HCT116 (cell line): ENCODE measurements around the gene ARL4C. TPM values are rescaled to one million over a fixed set of nuclear protein-coding genes. Genes with fewer than 3 reads are reported as not detected.

Experiments used
- ATAC-seq: fragments of 200-7000 bp; cut with Tn5 transposase; 2 replicates; pipeline ENCODE4 v1.9.1; 2020; ENCODE audit warnings: mild to moderate bottlenecking, moderate library complexity
- BruUV-seq: library from RNA; stranded (reverse); fragments of 400-500 nt; replicated peaks from 2 replicates; lab custom pipeline; 2021; lab: Mats Ljungman, UMichigan
- CTCF ChIA-PET: fragments of 300-600 bp; sonication (Branson Sonifier 250); formaldehyde crosslinking; loops from one replicate; lab custom pipeline; 2021; ENCODE audit warnings: antibody characterized with exemption; lab: Charles Lee
- POLR2A ChIA-PET: fragments of 300-600, 350-600 bp; sonication (Branson Sonifier 250); formaldehyde crosslinking; loops from one replicate; lab custom pipeline; 2021; ENCODE audit warnings: antibody characterized with exemption; lab: Charles Lee
- RAD21 ChIA-PET, 2 experiments: fragments of 300-600 bp; sonication (Branson Sonifier 250); formaldehyde crosslinking; loops; one replicate each; lab custom pipeline; 2023; ENCODE audit warnings: low total read pairs in 2 of 2; ENCODE audit not compliant: uncharacterized antibody in 2 of 2, unreplicated experiment in 2 of 2, low non-redundant PET in 1 of 2; lab: Charles Lee
- DNase-seq: peaks from one replicate; pipeline ENCODE4 v3.0.0-alpha.2; 2010; ENCODE audit warnings: low read depth, low spot score
- H2AFZ ChIP-seq: fragments of 200-600 bp; shearing (Covaris generic), sonication (generic); 2 replicates; pipeline ENCODE4 v1.6.1; 2017; ENCODE audit warnings: low read depth, mixed run types, mixed read lengths, antibody characterized with exemption, low read length; ENCODE audit not compliant: poor library complexity, severe bottlenecking
- H3K27ac ChIP-seq: 2 replicates; pipeline ENCODE4 v1.5.1; 2012; ENCODE audit warnings: low read depth, low read length
- H3K27me3 ChIP-seq: fragments of 200-600 bp; sonication (generic); 2 replicates; pipeline ENCODE4 v1.6.1; 2016; ENCODE audit warnings: mixed run types, low read length, mixed read lengths; ENCODE audit not compliant: insufficient read depth
- H3K36me3 ChIP-seq, 2 experiments: fragments of 200-500 bp in 1 of 2; fragments of 200-600 bp in 1 of 2; sonication (Bioruptor generic) in 1 of 2; sonication (generic) in 1 of 2; 2 replicates each; pipeline versions ENCODE4 v1.5.1 to v1.6.1; 2014 to 2016; ENCODE audit warnings: low read length in 2 of 2, inconsistent platforms in 1 of 2, mixed read lengths in 1 of 2, mixed run types in 1 of 2; ENCODE audit not compliant: insufficient read depth in 2 of 2, control insufficient read depth in 1 of 2
- H3K4me1 ChIP-seq, 2 experiments: fragments of 200-600 bp in 1 of 2; sonication (generic) in 1 of 2; 2 replicates each; pipeline versions ENCODE4 v1.5.1 to v1.6.1; 2012 to 2017; ENCODE audit warnings: low read length in 2 of 2, inconsistent platforms in 1 of 2, mild to moderate bottlenecking in 1 of 2, mixed read lengths in 1 of 2, mixed run types in 1 of 2, moderate library complexity in 1 of 2; ENCODE audit not compliant: insufficient read depth in 2 of 2, control insufficient read depth in 1 of 2
- H3K4me2 ChIP-seq: fragments of 200-600 bp; sonication (generic); 2 replicates; pipeline ENCODE4 v1.6.1; 2017; ENCODE audit warnings: mixed run types, low read length, mixed read lengths
- H3K4me3 ChIP-seq, 2 experiments: fragments of 200-600 bp in 1 of 2; sonication (generic) in 1 of 2; replicated peaks in 1 of 2; 2 replicates each; pipeline ENCODE4 v1.5.1; 2011 to 2016; ENCODE audit warnings: low read length in 2 of 2, control low read depth in 1 of 2, low read depth in 1 of 2, mild to moderate bottlenecking in 1 of 2, mixed read lengths in 1 of 2, mixed run types in 1 of 2
- H3K79me2 ChIP-seq: fragments of 200-600 bp; sonication (generic); 2 replicates; pipeline ENCODE4 v1.6.1; 2017; ENCODE audit warnings: mild to moderate bottlenecking, mixed run types, low read length, moderate library complexity, mixed read lengths; ENCODE audit not compliant: insufficient read depth
- H3K9ac ChIP-seq: fragments of 200-600 bp; sonication (generic); 2 replicates; pipeline ENCODE4 v1.6.1; 2016; ENCODE audit warnings: low read length, mixed read lengths
- H3K9me2 ChIP-seq: fragments of 200-600 bp; sonication (generic), shearing (Covaris generic); 2 replicates; pipeline ENCODE4 v1.6.1; 2017; ENCODE audit warnings: mixed run types, mild to moderate bottlenecking, moderate library complexity; ENCODE audit not compliant: insufficient read depth
- H3K9me3 ChIP-seq, 2 experiments: fragments of 200-500 bp in 1 of 2; fragments of 200-600 bp in 1 of 2; sonication (Bioruptor generic) in 1 of 2; sonication (generic) in 1 of 2; 2 replicates each; pipeline ENCODE4 v1.6.1; 2014 to 2017; ENCODE audit warnings: low read length in 2 of 2, mixed read lengths in 2 of 2, inconsistent platforms in 1 of 2, low read depth in 1 of 2, mild to moderate bottlenecking in 1 of 2, mixed run types in 1 of 2, moderate library complexity in 1 of 2; ENCODE audit not compliant: control insufficient read depth in 1 of 2, insufficient read depth in 1 of 2
- H4K20me1 ChIP-seq: fragments of 200-600 bp; sonication (generic), shearing (Covaris generic); 2 replicates; pipeline ENCODE4 v1.6.1; 2017; ENCODE audit warnings: mixed run types, mild to moderate bottlenecking, moderate library complexity; ENCODE audit not compliant: insufficient read depth
- CTCF ChIP-seq, 3 experiments: fragments of 200-600 bp in 1 of 3; sonication (generic) in 1 of 3; IDR thresholded peaks in 2 of 3; conservative IDR thresholded peaks in 1 of 3; 2 replicates each; pipeline ENCODE4 v1.5.1; 2012 to 2017; ENCODE audit warnings: low read depth in 2 of 3, low read length in 2 of 3, antibody characterized with exemption in 1 of 3, borderline replicate concordance in 1 of 3, control low read depth in 1 of 3, mild to moderate bottlenecking in 1 of 3, mixed read lengths in 1 of 3, mixed run types in 1 of 3, moderate library complexity in 1 of 3; ENCODE audit not compliant: insufficient read depth in 1 of 3
- ELF1 ChIP-seq: IDR thresholded peaks from 2 replicates; pipeline ENCODE4 v1.6.1; 2012; ENCODE audit warnings: low read depth, borderline replicate concordance
- EZH2 ChIP-seq: fragments of 200-600 bp; sonication (generic); IDR thresholded peaks from 2 replicates; pipeline ENCODE4 v1.6.1; 2017; ENCODE audit warnings: antibody characterized with exemption, mixed run types
- EZH2phosphoT487 ChIP-seq: fragments of 200-600 bp; IDR thresholded peaks from 2 replicates; pipeline ENCODE4 v1.6.1; 2018; ENCODE audit warnings: antibody characterized with exemption, borderline replicate concordance
- POLR2A ChIP-seq: IDR thresholded peaks from 2 replicates; pipeline ENCODE4 v1.7.0; 2011; ENCODE audit warnings: borderline replicate concordance; ENCODE audit not compliant: insufficient read depth, insufficient read length; ENCODE audit errors: extremely low read depth
- RAD21 ChIP-seq: IDR thresholded peaks from 2 replicates; pipeline ENCODE4 v1.6.1; 2012; ENCODE audit warnings: low read depth, mild to moderate bottlenecking
- SIN3A ChIP-seq: IDR thresholded peaks from 2 replicates; pipeline ENCODE4 v1.6.1; 2012; ENCODE audit warnings: low read depth
- SRF ChIP-seq: IDR thresholded peaks from 2 replicates; pipeline ENCODE4 v1.6.1; 2012; ENCODE audit warnings: low read depth
- ZBTB33 ChIP-seq: IDR thresholded peaks from 2 replicates; pipeline ENCODE4 v1.6.1; 2011; ENCODE audit warnings: mild to moderate bottlenecking, low read length, moderate library complexity; ENCODE audit not compliant: insufficient replicate concordance; ENCODE audit errors: extremely low read depth
- ZNF274 ChIP-seq: fragments of 200-500 bp; sonication (Bioruptor generic); IDR thresholded peaks from 2 replicates; pipeline ENCODE4 v1.6.1; 2014; ENCODE audit warnings: mild to moderate bottlenecking, low read depth, low read length, inconsistent platforms
- intact Hi-C: fragments of 100-400 bp; cut with micrococcal nuclease; formaldehyde crosslinking; loops from 2 replicates; pipeline ENCODE4 v1.10.0; 2022
- total RNA-seq: library from RNA; stranded (reverse); gene quantifications from one replicate; pipeline ENCODE4 v1.2.1, GENCODE V29; 2021; ENCODE audit not compliant: unreplicated experiment

ARL4C gene
- total RNA-seq, 1 experiment from 2014 or later: 4.1 TPM

- ChIA-PET RAD21 (no interaction called here), CTCF (no interaction called here), POLR2A (no interaction called here)
- intact Hi-C loops: no loop called here
- no peaks in the 10 kb centered on the region for H3K27me3 ChIP-seq
- no peak overlapping the region for H3K9ac ChIP-seq
- H2AFZ ChIP-seq: no peak overlapping the region
- H3K36me3 ChIP-seq: no peaks in the 10 kb centered on the region
- H3K4me3 ChIP-seq: no peak overlapping the region
- H3K27ac ChIP-seq: no peak overlapping the region
- peaks cover 0 to 5% of the 10 kb centered on the region in 2 experiments; a peak in 1 of 4 replicates for H3K9me3 ChIP-seq
- no peaks in the 10 kb centered on the region for H3K9me2 ChIP-seq
- H3K4me2 ChIP-seq: no peak overlapping the region
- ATAC-seq (no peak), DNase-seq (no peak)
- TF ChIP-seq SRF (no peak), POLR2A (no peak), EZH2phosphoT487 (no peak), SIN3A (no peak), EZH2 (no peak), ZNF274 (no peak), CTCF (IDR thresholded peaks at IDR 0.05 in 2 of 3, conservative IDR thresholded peaks at IDR 0.05 in 1 of 3; ENCODE audit: borderline replicate concordance in 1 of 3, insufficient read depth in 1 of 3, low read depth in 2 of 3, low read length in 2 of 3) (no peak), ELF1 (no peak), RAD21 (no peak)
- no peaks in the 10 kb centered on the region for H4K20me1 ChIP-seq
- BruUV-seq: no TSS peak
- no peaks in the 10 kb centered on the region for H3K79me2 ChIP-seq
- no peaks in the 10 kb centered on the region for H3K4me1 ChIP-seq
These were observed 37.6 kb upstream of the ARL4C start for GRCh38 chr2:234534515-234534914.

- peaks cover 0 to 5% of the 10 kb centered on the region in 2 experiments; a peak in 1 of 4 replicates for H3K9me3 ChIP-seq
- no peaks in the 10 kb centered on the region for H3K4me1 ChIP-seq
- ChIA-PET POLR2A (no interaction called here), RAD21 (no interaction called here), CTCF (no interaction called here)
- H3K4me3 ChIP-seq: no peak overlapping the region
- no peaks in the 10 kb centered on the region for H4K20me1 ChIP-seq
- BruUV-seq: no TSS peak
- no peaks in the 10 kb centered on the region for H3K27me3 ChIP-seq
- no peaks in the 10 kb centered on the region for H3K79me2 ChIP-seq
- intact Hi-C loops: no loop called here
- no peak overlapping the region for H3K4me2 ChIP-seq
- no peak for ATAC-seq
- no peak overlapping the region for H2AFZ ChIP-seq
- H3K9ac ChIP-seq: no peak overlapping the region
- DNase-seq: no peak
- H3K27ac ChIP-seq: no peak overlapping the region
- no peaks in the 10 kb centered on the region for H3K36me3 ChIP-seq
- TF ChIP-seq CTCF (IDR thresholded peaks at IDR 0.05 in 2 of 3, conservative IDR thresholded peaks at IDR 0.05 in 1 of 3; ENCODE audit: borderline replicate concordance in 1 of 3, insufficient read depth in 1 of 3, low read depth in 2 of 3, low read length in 2 of 3): no peak
- TF ChIP-seq ZBTB33: no peak
- H3K9me2 ChIP-seq: no peaks in the 10 kb centered on the region
These were observed 36.7 kb upstream of the ARL4C start for GRCh38 chr2:234533626-234534025.
